ENCODE data around the gene CHCHD4.

DNA sequence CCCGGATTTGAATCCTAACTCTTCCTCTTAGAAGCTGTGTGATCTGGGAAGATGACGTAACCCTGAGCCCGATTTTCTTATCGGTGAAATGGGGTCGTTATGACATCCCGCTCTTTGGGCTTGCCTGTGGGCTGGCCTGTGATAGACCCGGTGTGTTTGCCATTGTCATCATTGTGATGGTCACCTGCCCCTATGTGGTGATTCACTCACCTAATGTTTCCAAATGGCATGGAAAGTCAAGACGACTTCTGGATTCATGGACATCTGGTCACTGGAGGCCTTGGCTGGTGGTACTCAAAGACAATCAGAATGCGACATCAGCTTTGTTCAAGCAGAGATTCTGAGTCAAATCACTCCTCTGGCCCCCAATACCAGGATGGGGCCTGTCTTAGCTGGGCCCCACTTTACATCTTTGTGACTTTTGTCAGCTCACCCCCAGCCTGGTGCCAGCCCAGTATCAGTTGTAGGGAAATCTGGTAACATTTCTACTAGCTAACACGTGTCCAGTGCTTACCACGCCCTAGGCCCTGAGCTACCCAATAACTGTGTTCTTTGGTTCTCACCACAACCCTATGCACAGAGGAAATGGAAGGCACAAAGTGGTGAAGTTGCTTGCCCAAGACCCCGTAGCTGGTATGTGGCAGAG, 3.0 kb upstream of the CHCHD4 start:
- no peak for TF ChIP-seq EP300 (conservative IDR thresholded peaks at IDR 0.05; ENCODE audit: poor library complexity, severe bottlenecking)
- TF ChIP-seq EZH2 (IDR thresholded peaks at IDR 0.05; ENCODE audit: borderline replicate concordance, insufficient read depth, low read length, poor library complexity, severe bottlenecking): no peak
- TF ChIP-seq SMC3 (conservative IDR thresholded peaks at IDR 0.05; ENCODE audit: poor library complexity): no peak
- TF ChIP-seq, protein P1, sequence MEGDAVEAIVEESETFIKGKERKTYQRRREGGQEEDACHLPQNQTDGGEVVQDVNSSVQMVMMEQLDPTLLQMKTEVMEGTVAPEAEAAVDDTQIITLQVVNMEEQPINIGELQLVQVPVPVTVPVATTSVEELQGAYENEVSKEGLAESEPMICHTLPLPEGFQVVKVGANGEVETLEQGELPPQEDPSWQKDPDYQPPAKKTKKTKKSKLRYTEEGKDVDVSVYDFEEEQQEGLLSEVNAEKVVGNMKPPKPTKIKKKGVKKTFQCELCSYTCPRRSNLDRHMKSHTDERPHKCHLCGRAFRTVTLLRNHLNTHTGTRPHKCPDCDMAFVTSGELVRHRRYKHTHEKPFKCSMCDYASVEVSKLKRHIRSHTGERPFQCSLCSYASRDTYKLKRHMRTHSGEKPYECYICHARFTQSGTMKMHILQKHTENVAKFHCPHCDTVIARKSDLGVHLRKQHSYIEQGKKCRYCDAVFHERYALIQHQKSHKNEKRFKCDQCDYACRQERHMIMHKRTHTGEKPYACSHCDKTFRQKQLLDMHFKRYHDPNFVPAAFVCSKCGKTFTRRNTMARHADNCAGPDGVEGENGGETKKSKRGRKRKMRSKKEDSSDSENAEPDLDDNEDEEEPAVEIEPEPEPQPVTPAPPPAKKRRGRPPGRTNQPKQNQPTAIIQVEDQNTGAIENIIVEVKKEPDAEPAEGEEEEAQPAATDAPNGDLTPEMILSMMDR (IDR thresholded peaks at IDR 0.05; ENCODE audit: poor library complexity, severe bottlenecking): no peak
- no peak for TF ChIP-seq MXI1 (conservative IDR thresholded peaks at IDR 0.05; ENCODE audit: poor library complexity, severe bottlenecking)

Data from neural cell (in vitro differentiated cells).